ENCODE measurements around the gene PSMB5. TPM values are rescaled to one million over a fixed set of nuclear protein-coding genes. Genes with fewer than 3 reads are reported as not detected.

Gene PSMB5
- total and polyA plus RNA-seq, 9 of the 15 experiments (the other 6 are each of a cell fraction or from before 2014, with no cell fraction given), result 198 to 1,870 (median 269) TPM

GRCh38 chr14:23009939-23010726 is 24.6 kb downstream of the PSMB5 start, which contains the start of gene C14orf93 (continued):
- TF ChIP-seq TFE3 (CRISPR knock-in tag; IDR thresholded peaks at IDR 0.05) (peak; percentile 72), MECOM (CRISPR knock-in tag; IDR thresholded peaks at IDR 0.05) (0 out of 2 replicates have a peak, but pooled peaks have one; percentile 55), ZSCAN29 (IDR thresholded peaks at IDR 0.05) (0 out of 2 replicates have a peak, but pooled peaks have one; percentile 23), FOXK2 (conservative IDR thresholded peaks at IDR 0.05 in 1 of 2, IDR thresholded peaks at IDR 0.05 in 1 of 2; ENCODE audit: low read depth in 2 of 2) (peak; percentile 20 to 71; a peak in 2 of 4 replicates), RAD51 (IDR thresholded peaks at IDR 0.05; ENCODE audit: borderline replicate concordance, low read depth) (peak; percentile 88), HDAC2 (IDR thresholded peaks at IDR 0.05) (0 out of 2 replicates have a peak, but pooled peaks have one; percentile 35), POLR2A (conservative IDR thresholded peaks at IDR 0.05) (peak; percentile 76), MEF2A (IDR thresholded peaks at IDR 0.05; ENCODE audit: control insufficient read depth, low read depth, low read length) (0 out of 2 replicates have a peak, but pooled peaks have one; percentile 22), GATAD2A (IDR thresholded peaks at IDR 0.05) (peak; percentile 59; the same call in 1 of the 2 replicates), CREB3L1 (IDR thresholded peaks at IDR 0.05; ENCODE audit: borderline replicate concordance, low read depth) (peak; percentile 64; the same call in 1 of the 2 replicates), DPF2 (IDR thresholded peaks at IDR 0.05) (peak; percentile 60), ZNF79 (CRISPR knock-in tag; IDR thresholded peaks at IDR 0.05; ENCODE audit: low read depth) (no peak), TBP (optimal IDR thresholded peaks at IDR 0.05; ENCODE audit: low read depth, low read length) (peak; percentile 61), RFX5 (IDR thresholded peaks at IDR 0.05; ENCODE audit: low read depth, low read length) (no peak), LEF1 (IDR thresholded peaks at IDR 0.05) (0 out of 2 replicates have a peak, but pooled peaks have one; percentile 25), BCLAF1 (IDR thresholded peaks at IDR 0.05; ENCODE audit: borderline replicate concordance in 1 of 2, control insufficient read depth in 1 of 2, low read depth in 2 of 2, low read length in 1 of 2) (0 out of 4 replicates have a peak, but pooled peaks have one; percentile 16 to 45), POLR2G (IDR thresholded peaks at IDR 0.05; ENCODE audit: low read depth, low read length) (peak; percentile 82), ZBTB2 (IDR thresholded peaks at IDR 0.05) (peak; percentile 70), ZNF766 (CRISPR knock-in tag; conservative IDR thresholded peaks at IDR 0.05) (0 out of 2 replicates have a peak, but pooled peaks have one; percentile 22), TAF7 (tag; IDR thresholded peaks at IDR 0.05) (peak; percentile 81)
